Neural cell (in vitro differentiated cells): ENCODE measurements around the gene GPR119.

ENCODE experiments used
- EZH2 ChIP-seq: fragments of 200-600, 300-800 bp; shearing (Covaris generic), sonication (generic); IDR thresholded peaks from 2 replicates; pipeline ENCODE4 v1.6.1; 2014; ENCODE audit warnings: antibody characterized with exemption, low read length, borderline replicate concordance, mild to moderate bottlenecking; ENCODE audit not compliant: insufficient read depth, poor library complexity, severe bottlenecking
- POLR2AphosphoS5 ChIP-seq: IDR thresholded peaks from 2 replicates; pipeline ENCODE4 v1.6.1; 2012
- RAD21 ChIP-seq: fragments of 450-650 bp; conservative IDR thresholded peaks from 2 replicates; pipeline ENCODE4 v1.6.1; 2014; ENCODE audit warnings: antibody characterized with exemption, mild to moderate bottlenecking, moderate library complexity
- REST ChIP-seq: IDR thresholded peaks from 2 replicates; pipeline ENCODE4 v1.6.1; 2012; ENCODE audit warnings: borderline replicate concordance
- TF ChIP-seq, protein P1 (sequence below): fragments of 450-650 bp; IDR thresholded peaks from 2 replicates; pipeline ENCODE4 v1.5.1; 2014; ENCODE audit warnings: antibody characterized with exemption, mild to moderate bottlenecking, moderate library complexity; ENCODE audit not compliant: poor library complexity, severe bottlenecking

- TF ChIP-seq, protein P1, sequence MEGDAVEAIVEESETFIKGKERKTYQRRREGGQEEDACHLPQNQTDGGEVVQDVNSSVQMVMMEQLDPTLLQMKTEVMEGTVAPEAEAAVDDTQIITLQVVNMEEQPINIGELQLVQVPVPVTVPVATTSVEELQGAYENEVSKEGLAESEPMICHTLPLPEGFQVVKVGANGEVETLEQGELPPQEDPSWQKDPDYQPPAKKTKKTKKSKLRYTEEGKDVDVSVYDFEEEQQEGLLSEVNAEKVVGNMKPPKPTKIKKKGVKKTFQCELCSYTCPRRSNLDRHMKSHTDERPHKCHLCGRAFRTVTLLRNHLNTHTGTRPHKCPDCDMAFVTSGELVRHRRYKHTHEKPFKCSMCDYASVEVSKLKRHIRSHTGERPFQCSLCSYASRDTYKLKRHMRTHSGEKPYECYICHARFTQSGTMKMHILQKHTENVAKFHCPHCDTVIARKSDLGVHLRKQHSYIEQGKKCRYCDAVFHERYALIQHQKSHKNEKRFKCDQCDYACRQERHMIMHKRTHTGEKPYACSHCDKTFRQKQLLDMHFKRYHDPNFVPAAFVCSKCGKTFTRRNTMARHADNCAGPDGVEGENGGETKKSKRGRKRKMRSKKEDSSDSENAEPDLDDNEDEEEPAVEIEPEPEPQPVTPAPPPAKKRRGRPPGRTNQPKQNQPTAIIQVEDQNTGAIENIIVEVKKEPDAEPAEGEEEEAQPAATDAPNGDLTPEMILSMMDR: no peak
- TF ChIP-seq REST (no peak), POLR2AphosphoS5 (no peak), EZH2 (no peak), RAD21 (no peak)
Observed at GRCh38 chrX:130378024-130378669, 7.3 kb downstream of the GPR119 start.
